ENCODE data around the gene CD79B.
"Not testable (repeated sequence)": the region's sequence is repeated elsewhere in the genome, so short reads cannot be mapped to it uniquely, and the experiment has no call there.

DNA sequence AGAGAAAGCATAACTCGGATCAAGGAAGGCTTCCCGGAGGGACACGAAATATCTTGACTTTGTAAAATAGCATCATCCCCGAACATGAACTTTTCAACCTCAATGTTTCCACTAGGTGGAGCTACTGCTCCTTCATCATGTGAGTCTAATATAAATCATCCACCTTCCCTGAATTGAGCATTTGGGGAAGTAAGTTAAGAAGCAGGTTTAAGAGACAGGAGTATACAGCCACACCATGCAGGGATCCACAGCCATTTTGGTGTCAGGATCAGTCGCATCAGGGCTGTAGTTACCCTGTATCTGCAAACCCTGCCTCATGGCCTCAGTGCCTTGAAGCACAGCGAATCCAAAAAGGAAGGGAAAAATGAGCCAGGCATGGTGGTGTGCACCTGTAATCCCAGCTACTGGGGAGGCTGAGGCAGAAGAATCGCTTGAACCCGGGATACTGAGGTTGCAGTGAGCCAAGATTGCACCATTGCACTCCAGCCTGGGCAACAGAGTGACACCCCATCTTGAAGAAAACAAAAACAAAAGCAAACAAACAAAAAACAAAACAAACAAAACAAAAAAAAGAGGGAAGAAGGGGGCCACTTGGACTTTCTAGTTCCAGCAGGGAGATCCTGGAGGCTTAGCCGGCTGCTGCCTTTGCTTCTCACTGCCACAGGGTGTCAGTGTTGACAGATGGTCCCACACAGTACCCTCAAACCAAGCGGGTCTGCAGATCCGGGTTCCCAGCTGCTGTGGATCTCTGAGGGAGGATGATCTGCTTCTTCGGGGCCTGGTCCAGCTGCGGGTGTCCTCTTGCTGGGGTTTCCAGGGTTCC is 42.9 kb downstream of the CD79B start:
- TF ChIP-seq, protein P1, sequence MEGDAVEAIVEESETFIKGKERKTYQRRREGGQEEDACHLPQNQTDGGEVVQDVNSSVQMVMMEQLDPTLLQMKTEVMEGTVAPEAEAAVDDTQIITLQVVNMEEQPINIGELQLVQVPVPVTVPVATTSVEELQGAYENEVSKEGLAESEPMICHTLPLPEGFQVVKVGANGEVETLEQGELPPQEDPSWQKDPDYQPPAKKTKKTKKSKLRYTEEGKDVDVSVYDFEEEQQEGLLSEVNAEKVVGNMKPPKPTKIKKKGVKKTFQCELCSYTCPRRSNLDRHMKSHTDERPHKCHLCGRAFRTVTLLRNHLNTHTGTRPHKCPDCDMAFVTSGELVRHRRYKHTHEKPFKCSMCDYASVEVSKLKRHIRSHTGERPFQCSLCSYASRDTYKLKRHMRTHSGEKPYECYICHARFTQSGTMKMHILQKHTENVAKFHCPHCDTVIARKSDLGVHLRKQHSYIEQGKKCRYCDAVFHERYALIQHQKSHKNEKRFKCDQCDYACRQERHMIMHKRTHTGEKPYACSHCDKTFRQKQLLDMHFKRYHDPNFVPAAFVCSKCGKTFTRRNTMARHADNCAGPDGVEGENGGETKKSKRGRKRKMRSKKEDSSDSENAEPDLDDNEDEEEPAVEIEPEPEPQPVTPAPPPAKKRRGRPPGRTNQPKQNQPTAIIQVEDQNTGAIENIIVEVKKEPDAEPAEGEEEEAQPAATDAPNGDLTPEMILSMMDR (IDR thresholded peaks at IDR 0.05), result peak; percentile 14 to 24 (median 20)
- not testable (repeated sequence) for TF ChIP-seq POLR2A (IDR thresholded peaks at IDR 0.05)
